ENCODE data around the gene BICRA.
A peak's percentile ranks its signal among the peaks of the same experiment; 100 is the strongest.
"Not testable (repeated sequence)": the region's sequence is repeated elsewhere in the genome, so short reads cannot be mapped to it uniquely, and the experiment has no call there.

Gene BICRA

DNA sequence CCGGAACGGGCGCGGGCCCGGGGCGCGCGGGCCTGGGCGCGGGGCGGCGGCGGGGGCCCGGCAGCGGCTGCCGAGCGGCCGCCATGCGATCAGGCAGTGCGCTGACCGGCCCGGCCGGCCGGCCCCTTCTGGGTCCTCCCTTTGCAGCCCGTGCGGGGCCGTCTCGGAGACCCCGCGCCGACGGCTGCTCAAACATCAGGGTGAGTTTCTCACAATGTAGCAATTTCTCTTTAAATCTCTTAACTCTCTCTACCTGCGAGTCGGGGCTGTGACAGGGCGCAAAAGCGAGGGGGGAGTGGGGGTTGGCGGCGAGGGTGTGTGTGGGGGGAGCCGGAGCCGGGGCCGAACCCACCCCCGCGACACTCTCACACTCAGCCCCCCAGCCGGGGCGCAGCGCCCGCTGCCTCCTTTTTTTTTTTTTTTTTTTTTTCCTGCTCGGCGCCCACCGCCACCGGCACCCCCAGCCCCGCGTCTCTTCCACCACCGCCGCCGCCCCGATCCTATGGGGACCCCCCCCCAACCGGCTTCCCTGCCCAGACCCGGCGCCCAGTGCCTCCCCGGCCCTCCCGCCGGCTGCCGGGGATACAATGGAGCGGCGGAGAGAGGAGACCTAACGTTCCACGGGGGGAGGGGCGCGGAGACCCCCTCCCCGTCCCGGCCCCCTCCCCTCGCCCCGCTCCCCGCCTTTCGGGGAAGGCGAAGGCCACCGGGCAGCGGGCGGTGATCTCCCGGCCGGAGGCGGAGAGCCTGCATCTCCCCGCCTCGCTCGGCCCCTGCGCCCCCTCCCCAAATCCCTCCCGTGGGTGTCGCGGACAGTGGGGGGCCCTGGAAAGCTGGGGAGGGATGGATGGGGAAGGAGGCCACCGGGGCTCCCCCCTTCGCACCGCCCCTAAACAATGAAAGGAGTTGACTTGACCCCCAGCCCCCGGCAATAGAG, at the start of gene BICRA:
Gene BICRA (plus strand): TSS at position 166 of the 937 bp plus-strand sequence. CDS start 64,441 bp downstream, outside the sequence.
- DNase-seq, result peak; percentile 75

DNA sequence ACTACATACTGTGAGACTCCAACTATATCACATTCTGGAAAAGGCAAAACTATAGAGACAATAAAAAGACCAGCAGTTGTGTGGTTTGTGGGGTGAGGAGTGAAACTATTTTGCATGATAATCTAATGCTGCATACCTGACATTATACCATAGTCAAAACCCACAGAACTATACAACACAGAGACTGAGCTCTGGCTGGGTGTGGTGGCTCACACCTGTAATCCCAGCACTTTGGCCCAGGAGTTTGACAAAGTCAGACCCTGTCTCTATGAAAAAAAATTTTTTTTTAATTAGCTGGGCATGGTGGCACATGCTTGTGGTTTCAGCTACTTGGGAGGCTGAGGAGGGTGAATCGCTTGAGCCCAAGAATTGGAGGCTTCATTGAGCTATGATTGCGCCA, 47.9 kb upstream of the BICRA start:
- no peak for DNase-seq

DNA sequence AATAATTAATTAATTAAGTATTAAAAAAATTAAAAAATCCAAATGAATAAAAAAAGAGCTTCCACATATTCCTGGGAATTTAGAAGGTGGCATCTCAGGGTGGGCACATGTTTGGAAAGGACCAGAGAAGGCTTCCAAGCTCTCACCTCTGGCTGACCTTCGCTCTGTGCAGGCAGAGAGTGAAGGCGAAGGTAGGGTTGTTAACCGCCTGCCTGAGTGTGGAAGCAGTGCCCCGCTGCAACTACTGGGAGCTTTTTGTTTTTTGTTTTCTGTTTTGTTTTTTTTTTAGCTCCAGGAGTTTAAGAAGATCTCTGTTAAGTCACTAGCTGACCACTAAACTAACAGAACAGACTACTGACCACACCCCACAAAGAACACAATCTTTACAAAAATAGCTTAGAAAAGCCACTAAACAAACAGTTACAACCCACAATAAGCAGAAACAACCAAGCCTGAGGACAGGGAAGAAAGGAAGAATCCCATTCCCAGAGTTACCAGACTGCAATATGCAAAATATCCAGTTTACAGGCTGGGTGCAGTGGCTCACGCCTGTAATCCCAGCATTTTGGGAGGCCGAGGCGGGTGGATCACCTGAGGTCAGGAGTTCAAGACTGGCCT, 47.4 kb upstream of the BICRA start:
- DNase-seq, result no peak

DNA sequence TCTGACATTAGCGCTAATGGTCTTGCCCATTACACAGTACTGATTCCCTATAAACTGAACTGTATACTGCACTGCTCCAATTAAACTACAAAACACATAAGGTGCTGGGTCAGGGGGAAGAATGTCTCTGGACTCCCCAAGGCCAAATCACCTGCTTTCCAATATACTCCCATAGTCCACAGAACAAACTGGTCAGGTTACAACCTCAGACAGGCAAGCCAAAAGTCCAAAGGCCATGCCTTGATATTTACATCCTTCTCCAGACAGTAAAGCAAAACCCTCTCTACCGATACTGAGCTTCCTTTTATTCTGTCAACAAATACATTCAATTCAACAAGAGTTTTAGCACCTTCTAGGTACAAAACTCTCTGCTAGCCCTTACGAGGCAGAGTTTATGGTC, 44.9 kb upstream of the BICRA start:
- no peak for DNase-seq

DNA sequence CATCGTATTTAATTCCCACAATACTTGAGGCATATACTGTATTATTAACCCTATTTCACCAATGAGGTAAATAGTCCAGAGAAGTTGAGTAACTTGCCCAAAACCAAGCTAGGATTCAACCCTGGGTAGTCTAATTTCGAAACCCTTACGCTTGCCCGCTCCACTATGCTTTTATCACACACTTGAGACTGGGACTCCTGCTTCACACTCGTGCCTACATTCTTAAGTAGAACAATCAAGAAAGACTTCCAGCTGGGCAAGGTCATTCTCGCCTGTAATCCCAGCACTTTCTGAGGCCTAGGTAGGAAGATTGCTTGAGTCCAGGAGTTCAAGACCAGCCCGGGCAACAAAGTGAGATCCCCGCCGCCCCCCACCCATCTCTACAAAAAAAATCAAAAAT, 39.6 kb upstream of the BICRA start:
- DNase-seq, result no peak

DNA sequence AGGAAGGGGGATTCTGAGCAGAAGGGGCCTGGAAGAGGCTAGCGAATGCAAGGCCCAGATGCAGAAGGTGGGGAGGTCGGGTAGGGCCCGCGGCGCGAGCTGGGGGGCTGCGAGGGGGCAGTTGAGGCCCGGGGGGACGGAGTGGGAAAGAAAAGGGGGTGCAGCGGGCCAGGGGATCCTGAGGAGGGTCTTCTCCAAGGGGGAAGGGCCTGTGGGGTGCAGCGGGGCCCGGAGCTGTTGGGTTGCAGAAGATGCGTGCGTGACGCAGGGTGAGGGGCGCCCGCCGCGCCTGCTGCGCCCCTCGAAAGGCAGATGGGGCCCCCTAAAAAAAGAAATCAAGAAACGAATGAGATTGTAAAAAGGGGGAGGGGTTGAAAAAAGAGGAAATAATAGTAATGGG, 36.3 kb upstream of the BICRA start:
- DNase-seq, result no peak

DNA sequence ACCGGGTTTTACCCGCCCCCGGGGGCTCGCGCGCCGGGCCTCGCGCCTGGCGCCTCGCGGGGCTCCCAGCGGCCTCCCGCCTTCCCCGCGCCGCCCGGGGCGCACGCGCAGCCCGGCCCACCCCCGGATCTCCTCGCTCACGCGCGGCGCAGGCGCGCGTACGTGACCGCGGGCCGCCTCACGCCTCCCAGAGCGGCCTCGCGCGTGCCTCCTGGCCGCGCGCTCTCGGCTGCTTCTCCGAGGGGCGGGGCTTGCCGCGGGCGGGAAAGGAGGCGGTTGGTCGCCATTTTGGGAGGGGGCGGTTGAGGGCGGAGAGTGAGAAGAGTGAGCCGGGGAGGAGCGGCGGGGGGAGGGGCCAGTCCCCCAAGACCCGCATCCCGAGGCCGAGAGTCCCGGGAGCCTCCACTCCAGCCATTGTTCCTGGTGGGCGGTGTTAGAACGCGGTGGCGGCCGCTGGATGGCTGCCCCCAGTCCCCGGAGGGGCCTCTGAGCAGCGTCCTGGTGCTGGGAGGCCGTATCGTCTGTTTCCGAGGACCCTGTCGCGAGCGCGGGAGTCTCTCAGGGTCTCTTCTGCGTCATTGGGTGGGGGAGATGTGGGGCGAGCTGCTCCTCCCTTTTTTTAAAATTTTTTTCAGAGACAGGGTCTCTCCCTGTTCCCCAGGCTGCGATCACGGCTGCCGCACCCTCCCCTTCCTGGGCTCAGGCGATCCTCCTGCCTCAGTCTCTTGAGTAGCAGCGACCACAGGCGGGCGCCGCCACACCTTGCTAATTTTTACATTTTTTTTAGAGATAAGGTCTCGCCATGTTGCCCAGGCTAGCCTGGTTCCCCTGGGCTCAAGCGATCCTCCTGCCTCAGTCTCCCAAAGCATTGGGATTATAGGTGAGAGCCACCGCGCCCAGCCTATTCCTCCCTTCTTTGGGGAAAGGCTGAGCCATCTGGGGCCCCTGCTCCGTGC, 35.6 kb upstream of the BICRA start, which contains the start of gene ZNF541:
Gene ZNF541 (minus strand): TSS at position 78 of the 956 bp plus-strand sequence. CDS start 17,292 bp downstream, outside the sequence.
- no peak for DNase-seq

DNA sequence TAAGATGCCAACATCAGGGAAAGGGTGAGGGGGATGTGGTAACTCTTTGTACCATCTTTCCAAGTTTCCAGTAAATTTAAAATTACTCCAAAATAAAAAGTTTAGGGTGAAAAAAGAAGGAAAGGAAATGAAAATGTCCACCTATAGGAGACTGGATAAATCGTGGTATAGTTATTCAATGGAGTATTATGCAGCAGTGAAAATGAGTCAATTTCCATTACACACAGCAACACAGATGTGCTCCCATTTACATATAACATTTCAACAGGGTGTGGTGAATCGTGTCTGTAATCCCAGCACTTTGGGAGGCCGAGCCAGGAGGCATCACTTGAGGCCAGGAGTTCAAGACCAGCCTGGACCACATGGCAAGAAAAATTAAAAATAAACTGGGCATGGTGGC, 28.5 kb upstream of the BICRA start:
- no peak for DNase-seq

DNA sequence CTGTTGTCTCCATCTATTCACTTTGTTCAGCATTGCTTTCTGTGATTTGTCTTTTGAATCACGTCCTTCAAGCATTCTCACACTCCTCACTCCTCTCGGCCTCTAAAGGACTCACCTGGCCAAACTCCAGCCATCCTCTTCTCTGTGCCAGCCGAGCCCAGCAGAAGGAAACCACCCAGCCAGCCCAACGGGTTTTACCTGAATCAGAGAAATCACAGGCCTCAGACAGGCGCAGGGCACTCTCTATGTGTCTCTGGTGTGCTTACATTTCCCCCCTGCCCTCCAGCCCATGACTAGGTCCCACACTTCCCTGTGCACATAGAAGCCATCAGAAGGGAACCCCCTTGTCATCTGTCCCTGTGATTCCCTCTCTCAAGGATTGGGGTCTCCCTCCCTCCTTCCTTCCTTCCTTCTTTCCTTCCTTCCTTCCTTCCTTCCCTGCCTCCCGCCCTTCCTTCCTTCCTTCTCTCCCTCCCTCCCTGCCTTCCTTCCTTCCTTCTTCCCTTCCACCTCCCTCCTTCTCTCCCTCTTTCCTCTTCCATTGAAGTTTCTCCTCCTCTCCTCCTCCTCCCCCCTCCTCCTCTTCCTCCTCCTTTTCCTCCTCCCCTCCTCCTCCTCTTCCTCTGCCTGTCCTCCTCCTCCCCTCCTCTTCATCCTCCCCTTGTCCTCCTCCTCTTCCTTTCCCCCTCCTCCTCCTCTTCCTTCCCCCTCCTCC, 27.2 kb upstream of the BICRA start:
- DNase-seq, result no peak

DNA sequence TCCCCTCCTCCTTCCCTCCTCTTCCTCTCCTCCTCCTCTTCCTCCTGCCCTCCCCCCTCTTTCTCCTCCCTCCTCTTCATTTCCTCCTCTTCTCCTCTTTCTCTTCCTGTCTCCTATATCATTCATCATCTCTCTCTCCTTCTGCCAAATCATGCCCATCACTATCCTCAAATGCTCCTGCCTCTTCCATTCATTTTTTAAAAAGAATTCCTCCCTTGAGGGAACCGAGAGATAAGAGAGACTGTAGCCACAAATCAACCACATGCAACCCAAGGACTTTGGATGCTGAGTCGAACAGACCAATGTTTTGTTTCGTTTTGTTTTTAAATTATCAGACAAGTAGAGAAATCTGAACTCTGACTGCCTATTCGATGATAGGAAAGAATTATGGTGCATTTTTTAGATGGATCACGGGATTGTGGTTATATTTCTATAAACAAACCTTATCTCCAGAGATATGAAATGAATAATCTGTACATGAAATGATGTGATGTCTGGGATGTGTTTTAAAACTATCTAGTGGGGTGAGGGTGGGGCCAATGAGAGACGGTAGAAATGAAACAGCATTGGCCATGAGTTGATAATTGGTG, 26.5 kb upstream of the BICRA start:
- DNase-seq, result no peak

DNA sequence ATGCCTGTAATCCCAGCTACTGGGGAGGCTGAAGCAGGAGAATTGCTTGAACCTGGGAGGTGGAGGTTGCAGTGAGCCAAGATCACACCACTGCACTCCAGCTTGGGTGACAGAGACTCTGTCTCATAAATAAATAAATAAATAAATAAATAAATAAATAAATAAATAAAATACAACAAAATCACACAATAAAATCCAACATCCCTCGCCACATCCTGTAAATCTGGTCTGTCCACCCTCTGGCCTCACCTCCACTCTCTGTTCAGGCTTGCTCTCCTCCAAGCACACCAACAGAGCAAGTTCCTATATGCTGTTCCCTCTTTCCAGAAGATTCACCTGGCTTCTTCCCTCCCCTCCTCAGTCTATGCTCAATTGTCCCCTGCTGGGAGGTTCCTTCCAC, 25.8 kb upstream of the BICRA start:
- DNase-seq, result not testable (repeated sequence)

DNA sequence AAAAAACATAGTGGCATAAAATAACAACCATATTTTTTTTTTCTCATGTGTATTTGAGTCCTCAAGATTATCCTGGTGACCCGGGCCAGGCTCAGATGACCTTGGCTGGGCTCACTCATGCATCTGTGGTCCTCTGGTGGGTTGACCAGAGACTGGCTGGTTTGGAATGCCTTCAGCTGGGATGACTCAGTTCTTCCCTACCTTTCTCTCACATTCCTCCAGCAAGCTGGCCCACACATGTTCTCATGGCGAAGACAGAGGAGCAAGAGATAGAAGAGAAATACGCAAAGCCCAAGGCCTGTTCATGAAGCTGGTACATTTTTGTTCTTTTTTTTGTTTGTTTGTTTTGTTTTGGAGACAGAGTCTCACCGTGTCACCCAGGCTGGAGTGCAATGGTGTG, 21.6 kb upstream of the BICRA start:
- DNase-seq, result no peak

DNA sequence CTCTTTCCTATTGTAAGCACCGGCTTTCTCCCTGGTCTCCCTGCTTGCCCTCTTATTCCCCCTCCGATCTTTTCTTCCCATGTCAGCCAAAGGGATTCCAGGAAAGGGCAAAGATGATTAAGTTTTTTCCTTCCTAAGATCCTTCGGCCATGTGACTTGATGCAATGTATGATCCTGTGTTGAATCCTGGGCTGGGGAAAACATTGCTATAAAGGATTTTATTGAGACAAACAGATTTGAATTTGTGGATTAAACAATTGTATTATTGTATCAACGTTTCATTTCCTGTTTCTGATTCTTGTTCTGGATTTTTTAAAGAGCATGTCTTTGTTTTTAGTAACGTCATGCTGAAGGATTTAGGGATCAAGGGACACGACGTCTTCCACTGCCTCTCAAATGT, 19.1 kb upstream of the BICRA start:
- no peak for DNase-seq

DNA sequence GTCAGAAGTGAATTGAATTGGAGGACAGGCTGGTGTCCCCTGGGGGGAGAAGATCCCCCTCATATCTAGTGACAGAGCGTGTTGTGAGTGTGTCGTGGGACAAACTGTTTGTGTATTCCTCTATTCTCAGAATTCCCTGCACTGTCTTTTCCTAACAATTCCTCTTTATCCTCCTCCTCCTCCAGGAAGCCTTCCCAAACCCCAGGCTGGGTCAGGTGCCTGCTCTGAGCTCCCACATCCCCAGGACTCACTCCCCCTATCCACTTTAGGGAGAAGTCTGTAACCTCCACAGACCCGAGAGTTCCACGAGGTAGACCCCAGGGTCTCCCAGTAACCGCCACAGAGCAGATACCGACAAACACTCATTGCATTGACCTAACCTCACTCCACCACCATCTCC, 15.1 kb upstream of the BICRA start:
- no peak for DNase-seq

DNA sequence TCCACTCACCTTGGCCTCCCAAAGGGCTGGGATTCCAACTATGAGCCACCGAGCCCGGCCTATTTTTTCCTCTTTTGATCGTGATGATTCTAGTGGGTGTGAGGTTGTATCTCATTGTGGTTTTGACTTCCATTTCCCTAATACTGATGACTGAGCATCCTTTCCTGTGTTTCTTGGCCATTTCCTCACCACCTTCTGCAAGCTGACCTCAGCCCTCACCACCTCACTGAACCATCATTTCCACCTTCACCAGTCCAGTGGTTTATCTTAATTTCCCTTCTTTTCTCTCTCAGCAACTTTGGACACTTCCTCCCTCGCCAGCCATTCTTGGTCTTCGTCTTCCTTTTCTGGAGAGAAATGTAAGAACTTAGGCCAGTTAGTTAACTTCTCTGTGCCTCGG, 13.0 kb upstream of the BICRA start:
- DNase-seq, result no peak

DNA sequence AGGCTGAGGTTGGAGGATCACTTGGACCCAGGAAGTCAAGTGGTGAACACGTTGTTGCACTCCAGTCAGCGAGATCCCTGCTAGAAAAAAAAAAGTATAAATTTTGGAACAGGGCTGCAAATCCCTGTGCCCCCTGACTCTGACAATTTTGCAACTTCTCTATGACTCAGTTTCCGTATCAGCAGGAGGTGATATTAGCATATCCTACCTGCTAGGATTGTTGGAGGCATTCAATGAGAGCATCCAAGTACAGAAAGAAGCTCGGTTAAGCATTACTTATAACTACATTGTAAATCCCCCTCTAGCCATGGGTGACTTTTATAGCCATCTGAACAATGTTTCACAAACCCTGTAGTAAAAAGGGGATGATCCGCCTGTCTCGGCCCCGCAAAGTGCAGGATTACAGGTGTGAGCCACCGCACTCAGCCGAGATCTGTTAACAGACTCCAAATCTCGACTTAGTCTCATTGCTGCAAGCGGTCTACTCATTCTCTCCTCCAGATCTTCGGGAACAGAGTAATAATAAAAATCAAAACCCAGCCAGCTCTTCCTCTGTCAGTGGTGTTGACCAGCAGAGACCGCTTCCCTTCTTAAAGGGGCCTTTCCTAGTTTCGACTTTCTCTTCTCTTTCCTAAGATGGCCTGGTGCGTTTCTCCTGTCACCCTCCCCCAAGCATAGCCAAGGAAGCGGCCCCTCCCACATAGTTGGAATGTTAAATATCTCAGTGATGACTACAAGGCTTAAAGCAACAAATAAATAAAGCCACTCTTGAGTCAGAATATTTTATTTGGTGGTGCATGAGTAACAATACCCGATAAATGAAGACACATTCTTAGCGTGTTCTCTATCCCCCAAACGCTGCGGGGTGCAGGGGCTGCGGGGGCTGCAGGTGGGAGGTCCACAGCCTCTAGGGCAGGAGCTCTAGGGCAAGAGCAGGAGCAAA, 10.3 kb upstream of the BICRA start:
- no peak for DNase-seq

DNA sequence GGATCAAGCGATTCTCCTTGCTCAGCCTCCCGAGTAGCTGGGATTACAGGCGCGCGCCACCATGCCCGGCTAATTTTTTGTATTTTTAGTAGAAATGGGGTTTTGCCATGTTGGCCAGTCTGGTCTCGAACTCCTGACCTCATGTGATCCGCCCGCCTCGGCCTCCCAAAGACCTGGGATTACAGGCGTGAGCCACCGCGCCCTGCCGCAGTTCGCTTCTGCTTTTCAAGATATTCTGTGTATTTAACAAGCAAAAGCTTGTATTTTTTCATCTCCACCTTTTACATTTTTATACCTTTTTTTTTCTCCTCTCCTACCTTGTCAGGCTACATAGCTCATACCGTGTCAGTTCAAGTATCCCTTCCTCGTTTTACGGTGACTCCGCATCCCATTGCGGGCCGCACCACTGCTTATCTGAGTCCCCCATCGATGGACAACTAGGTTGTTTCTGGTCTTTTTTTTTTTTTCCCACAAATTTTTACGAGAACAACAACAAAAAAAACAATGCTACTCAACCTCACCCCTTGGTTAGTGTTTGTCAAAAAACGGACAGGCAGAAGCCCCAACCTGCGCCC, 9.2 kb upstream of the BICRA start:
- DNase-seq, result not testable (repeated sequence)

DNA sequence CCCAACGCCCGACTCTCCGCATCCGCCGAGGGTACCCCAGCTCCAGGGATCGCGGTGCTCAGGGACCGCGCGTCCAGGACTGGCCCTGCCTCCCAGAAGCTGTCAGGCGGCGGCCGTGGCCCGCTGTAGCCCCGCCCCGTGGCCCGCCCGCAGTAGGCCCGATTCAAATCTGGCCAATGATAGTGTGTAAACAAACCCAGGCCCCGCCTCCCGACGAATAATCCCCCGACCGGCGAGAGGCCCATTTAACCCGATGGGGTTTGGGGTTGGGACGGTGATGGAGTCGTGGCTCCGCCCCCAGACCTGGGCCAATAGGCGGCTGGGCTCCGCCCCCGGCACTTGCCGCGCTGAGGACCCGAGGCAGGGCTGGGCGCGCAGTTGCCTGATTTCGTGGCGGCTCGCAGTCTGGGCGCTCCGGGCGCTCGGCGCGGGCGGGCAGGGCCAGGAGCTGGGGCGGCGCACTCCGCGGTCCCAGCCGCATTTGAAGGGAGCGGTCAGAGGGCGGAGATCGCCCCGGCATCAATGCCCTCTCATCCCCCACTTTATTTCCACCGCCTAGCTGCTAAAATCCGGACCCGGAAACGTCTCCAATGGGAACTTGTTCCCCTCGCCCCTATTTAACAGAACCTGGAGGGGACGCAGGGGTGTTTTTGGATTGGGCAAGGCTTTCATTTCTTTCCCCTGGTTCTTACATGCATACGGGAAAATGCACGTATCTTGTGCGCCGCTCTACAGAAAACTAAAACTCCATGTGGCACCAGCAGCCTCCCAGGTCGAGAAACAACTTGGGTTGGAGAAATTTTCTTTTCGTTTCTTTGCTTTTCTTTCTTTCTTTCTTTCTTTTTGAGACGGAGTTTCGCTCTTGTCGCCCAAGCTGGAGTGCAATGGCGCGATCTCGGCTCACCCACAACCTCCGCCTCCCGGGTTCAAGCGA, 8.4 kb upstream of the BICRA start:
- peak; percentile 98 for DNase-seq

Data from NCI-H2029 (cell line).